Bronchial epithelial cell (primary cell): ENCODE measurements around the gene RAVER2. TPM values are rescaled to one million over a fixed set of nuclear protein-coding genes. Genes with fewer than 3 reads are reported as not detected.
"Not testable (repeated sequence)": the region's sequence is repeated elsewhere in the genome, so short reads cannot be mapped to it uniquely, and the experiment has no call there.

Experiments used
- DNase-seq: peaks from one replicate; pipeline ENCODE4 v3.0.0-alpha.2; 2010; ENCODE audit warnings: low read depth
- FAIRE-seq: peaks from 2 replicates; lab custom pipeline; 2011; peaks lifted over from hg19 to GRCh38; lab: Jason Lieb, UNC
- H3K27me3 ChIP-seq: 2 replicates; pipeline ENCODE4 v1.5.1; 2011; ENCODE audit warnings: low read length; ENCODE audit not compliant: control insufficient read depth, insufficient read depth
- H3K36me3 ChIP-seq: 2 replicates; pipeline ENCODE4 v1.5.1; 2011; ENCODE audit warnings: low read length; ENCODE audit not compliant: control insufficient read depth, insufficient read depth
- H3K4me3 ChIP-seq: 2 replicates; pipeline ENCODE4 v1.5.1; 2011; ENCODE audit warnings: mild to moderate bottlenecking, low read depth, low read length, control low read depth
- total RNA-seq: library from RNA; depleted of rRNA; stranded (reverse); fragments of >200 nt; gene quantifications from 2 replicates; pipeline ENCODE4 v1.2.1, GENCODE V29; 2014
- TF ChIP-seq, protein P1 (sequence below): IDR thresholded peaks from 2 replicates; pipeline ENCODE4 v1.5.1; 2011; ENCODE audit warnings: mild to moderate bottlenecking, moderate library complexity, low read length, control low read depth, inconsistent platforms; ENCODE audit not compliant: insufficient read depth, severe bottlenecking

RAVER2 gene, protein sequence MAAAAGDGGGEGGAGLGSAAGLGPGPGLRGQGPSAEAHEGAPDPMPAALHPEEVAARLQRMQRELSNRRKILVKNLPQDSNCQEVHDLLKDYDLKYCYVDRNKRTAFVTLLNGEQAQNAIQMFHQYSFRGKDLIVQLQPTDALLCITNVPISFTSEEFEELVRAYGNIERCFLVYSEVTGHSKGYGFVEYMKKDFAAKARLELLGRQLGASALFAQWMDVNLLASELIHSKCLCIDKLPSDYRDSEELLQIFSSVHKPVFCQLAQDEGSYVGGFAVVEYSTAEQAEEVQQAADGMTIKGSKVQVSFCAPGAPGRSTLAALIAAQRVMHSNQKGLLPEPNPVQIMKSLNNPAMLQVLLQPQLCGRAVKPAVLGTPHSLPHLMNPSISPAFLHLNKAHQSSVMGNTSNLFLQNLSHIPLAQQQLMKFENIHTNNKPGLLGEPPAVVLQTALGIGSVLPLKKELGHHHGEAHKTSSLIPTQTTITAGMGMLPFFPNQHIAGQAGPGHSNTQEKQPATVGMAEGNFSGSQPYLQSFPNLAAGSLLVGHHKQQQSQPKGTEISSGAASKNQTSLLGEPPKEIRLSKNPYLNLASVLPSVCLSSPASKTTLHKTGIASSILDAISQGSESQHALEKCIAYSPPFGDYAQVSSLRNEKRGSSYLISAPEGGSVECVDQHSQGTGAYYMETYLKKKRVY
- total RNA-seq: 5.3 and 6.4 TPM in 2 replicates

DNA sequence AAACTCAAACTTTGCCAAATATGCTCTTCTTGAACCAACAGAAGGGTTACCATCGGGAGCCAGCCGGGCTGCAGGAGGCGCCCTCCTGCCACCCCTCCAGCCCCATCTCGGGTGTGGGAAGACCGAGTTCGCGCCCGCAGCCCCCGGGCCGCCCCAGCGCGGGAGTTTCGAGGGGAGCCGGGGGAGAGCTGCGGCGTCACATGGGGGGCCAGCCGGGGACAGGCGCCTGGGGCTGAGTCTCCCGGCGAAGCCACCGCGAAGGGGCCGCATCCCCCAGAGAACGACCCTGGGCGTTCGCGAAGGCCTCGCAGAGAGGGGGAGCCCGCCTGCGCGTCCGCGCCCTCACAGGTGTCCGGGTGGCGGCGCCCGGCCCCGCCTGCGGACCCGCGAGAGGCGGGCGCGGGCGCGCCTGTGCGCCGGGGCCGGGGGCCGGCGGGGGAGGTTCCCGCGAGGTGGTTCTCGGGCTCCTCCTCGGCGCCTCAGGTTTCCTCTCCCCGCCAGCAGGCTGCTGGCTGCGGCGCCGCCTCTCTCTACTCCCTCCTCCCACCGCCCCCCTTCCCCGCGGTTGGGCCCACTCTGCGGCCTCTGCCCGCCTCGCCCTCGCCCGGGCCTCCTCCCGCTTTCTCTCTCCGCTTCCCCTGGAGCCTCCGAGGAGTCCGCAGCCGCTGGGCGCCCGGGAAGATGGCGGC, at the start of gene RAVER2:
Gene RAVER2 (plus strand): TSS at position 584 of the 689 bp plus-strand sequence. CDS start 98 bp downstream, at position 682.
- H3K4me3 ChIP-seq: peak within 1 kb of the TSS; percentile 80
- H3K36me3 ChIP-seq: no peaks in the 10 kb centered on the region
- DNase-seq (peak; percentile 28), FAIRE-seq (no peak)
- no peaks in the 10 kb centered on the region for H3K27me3 ChIP-seq
- TF ChIP-seq, protein P1, sequence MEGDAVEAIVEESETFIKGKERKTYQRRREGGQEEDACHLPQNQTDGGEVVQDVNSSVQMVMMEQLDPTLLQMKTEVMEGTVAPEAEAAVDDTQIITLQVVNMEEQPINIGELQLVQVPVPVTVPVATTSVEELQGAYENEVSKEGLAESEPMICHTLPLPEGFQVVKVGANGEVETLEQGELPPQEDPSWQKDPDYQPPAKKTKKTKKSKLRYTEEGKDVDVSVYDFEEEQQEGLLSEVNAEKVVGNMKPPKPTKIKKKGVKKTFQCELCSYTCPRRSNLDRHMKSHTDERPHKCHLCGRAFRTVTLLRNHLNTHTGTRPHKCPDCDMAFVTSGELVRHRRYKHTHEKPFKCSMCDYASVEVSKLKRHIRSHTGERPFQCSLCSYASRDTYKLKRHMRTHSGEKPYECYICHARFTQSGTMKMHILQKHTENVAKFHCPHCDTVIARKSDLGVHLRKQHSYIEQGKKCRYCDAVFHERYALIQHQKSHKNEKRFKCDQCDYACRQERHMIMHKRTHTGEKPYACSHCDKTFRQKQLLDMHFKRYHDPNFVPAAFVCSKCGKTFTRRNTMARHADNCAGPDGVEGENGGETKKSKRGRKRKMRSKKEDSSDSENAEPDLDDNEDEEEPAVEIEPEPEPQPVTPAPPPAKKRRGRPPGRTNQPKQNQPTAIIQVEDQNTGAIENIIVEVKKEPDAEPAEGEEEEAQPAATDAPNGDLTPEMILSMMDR: peak; percentile 57

DNA sequence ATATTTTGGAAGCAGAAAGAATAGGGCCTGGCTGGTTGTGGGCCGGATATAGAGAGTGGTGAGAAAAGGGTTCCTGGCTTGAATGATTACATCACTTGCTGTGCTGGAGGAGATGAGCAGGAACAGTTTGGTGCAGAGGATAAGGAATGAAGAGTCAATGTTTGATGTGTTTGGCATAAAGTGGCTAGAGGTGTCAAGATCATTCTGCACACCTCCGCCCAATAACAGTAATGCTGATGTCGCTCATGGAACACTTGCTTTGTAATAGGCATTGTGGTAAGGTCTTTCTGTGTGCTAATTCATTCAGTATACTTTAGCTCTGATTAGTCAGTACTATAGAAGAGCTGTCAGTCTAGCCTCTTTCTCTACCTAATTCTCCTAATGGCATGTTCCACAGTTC, 48.0 kb upstream of the RAVER2 start:
- H3K27me3 ChIP-seq: no peaks in the 10 kb centered on the region
- TF ChIP-seq, protein P1: no peak
- no peaks in the 10 kb centered on the region for H3K36me3 ChIP-seq
- FAIRE-seq (no peak), DNase-seq (no peak)
- H3K4me3 ChIP-seq: no peak overlapping the region

DNA sequence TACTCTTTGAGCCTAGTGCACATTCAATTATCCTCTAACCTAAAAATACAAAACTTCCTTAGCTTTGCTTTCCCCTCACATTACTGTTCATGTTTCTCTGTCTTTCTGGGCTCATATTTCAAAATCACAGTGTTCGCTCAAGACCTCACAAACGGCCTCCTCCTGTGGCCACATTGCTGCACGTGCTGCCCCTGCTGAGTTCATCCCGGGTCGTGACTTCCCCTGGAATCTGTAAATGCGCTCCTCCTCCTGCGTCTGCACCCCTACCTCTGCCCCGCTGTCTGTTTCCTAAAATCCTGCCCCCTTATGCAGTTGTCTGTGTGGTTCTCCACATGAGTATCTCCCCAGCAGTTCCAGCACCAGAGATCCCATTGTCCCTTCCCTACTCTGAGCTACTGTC, 45.5 kb upstream of the RAVER2 start:
- Histone ChIP-seq H3K4me3 (no peak overlapping the region), H3K36me3 (no peaks in the 10 kb centered on the region), H3K27me3 (no peaks in the 10 kb centered on the region)
- no peak for FAIRE-seq
- TF ChIP-seq, protein P1: no peak
- no peak for DNase-seq

DNA sequence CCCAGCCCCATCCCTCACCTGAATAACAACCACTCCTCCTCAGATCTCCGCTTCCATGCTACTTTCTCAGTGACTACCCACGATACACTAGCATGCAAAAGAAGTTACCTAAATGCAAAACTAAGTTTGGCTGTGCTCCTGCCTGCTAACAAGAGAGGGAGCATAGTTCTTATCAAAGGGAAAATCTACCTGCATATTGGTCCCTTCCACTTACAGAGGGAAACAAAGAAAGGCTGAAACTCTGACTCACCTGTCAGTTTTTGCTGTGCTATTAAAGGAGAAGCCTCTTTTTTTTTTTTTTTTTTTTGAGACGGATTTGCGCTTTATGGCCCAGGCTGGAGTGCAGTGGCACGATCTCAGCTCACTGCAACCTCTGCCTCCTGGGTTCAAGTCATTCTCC, 43.8 kb upstream of the RAVER2 start:
- H3K4me3 ChIP-seq: no peak overlapping the region
- DNase-seq: peak; percentile 23
- no peaks in the 10 kb centered on the region for H3K36me3 ChIP-seq
- TF ChIP-seq, protein P1: no peak
- H3K27me3 ChIP-seq: no peaks in the 10 kb centered on the region
- no peak for FAIRE-seq

DNA sequence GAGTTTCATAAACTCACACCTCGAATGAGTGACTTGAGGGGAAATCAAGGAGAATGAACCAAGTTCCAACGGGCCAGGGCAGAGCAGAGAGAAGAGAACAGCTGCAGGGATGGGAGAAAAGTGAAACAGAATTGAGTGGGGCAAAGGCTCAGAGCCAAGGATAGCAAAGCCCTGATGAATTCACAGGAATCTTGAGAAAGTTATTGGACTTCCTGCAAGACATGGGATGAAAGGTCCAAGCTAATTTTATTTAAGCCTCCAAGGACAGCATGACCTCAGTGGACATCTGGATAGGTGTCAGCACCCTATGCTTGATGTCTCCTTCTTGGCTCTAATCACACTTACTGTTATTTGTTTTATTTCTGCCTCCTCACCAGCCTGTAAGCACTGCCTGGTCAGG, 43.0 kb upstream of the RAVER2 start:
- FAIRE-seq (no peak), DNase-seq (no peak)
- TF ChIP-seq, protein P1: no peak
- no peaks in the 10 kb centered on the region for H3K27me3 ChIP-seq
- H3K4me3 ChIP-seq: no peak overlapping the region
- H3K36me3 ChIP-seq: no peaks in the 10 kb centered on the region

DNA sequence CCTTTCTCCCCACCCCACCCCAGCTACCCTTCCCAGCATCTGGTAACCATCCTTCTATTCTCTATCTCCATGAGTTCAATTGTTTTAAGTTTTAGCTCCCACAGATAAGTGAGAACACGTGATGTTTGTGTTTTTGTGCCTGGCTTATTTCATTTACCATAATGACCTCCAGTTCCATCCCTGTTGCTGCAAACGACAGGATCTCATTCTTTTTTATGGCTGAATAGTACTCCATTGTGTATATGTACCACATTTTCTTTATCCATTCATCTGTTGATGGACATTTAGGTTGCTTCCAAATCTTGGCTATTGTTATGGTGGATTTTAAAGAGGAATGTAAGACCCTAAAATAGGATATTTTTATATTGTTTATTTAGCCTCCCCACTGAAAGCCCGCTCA, 42.2 kb upstream of the RAVER2 start:
- not testable (repeated sequence) for FAIRE-seq, H3K27me3 ChIP-seq, H3K4me3 ChIP-seq, H3K36me3 ChIP-seq, DNase-seq
